Stimulated activated naive CD4-positive, alpha-beta T cell treated with Interleukin-2 at 50 U/mL for 16 hours (primary cell): ENCODE results near the gene EIF5A2.
"Not testable (repeated sequence)": the region's sequence is repeated elsewhere in the genome, so short reads cannot be mapped to it uniquely, and the experiment has no call there.

Experiments used
- DNase-seq: peaks from one replicate; lab custom pipeline; 2025; lab: John Stamatoyannopoulos, UW

Gene EIF5A2

DNA sequence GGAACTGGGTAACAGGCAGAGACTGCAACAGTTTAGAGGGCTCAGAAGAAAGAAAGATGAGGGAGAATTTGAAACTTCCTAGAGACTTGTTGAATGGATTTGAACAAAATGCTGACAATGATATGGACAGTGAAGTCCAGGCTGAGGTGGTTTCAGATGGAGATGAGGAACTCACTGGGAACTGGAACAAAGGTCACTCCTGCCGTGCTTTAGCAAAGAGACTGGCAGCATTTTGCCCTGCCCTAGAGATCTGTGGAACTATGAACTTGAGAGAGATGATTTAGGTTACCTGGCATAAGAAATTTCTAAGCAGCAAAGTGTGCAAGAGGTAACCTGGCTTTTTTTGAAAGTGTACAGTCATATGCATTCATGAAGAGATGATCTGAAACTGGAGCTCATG is 11.7 kb downstream of the EIF5A2 start:
- no peak for DNase-seq

DNA sequence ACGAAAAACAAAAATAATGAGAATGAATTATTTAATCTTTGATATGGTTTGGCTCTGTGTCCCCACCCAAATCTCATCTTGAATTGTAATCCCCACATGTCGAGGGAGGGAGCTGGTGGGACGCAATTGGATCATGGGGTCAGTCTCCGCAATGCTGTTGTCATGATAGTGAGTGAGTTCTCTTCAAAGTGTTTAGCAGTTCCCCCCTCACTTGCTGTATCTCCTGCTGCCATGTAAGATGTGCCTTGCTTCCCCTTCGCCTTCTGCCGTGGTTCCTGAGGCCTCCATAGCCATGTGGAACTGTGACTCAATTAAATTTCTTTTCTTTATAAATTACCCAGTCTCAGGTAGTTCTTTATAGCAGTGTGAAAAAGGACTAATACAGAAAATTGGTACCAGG is 12.1 kb downstream of the EIF5A2 start:
- DNase-seq: not testable (repeated sequence)

DNA sequence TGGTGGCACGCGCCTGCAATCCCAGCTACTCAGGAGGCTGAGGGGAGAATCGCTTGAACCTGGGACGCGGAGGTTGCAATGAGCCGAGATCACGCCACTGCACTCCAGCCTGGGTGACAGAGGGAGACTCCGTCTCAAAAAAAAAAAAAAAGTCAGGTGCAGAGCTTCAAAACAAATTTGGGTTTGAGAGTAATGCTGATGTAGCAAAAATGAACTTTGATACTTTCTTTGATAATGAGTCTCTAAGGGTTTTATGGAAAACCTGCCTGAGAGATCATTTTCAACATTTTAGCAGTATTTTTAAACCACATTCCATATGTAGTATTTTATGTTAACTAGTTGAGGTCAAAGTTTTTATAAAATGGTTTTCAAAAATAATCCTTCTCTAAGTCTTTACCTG is 14.5 kb downstream of the EIF5A2 start:
- no peak for DNase-seq

DNA sequence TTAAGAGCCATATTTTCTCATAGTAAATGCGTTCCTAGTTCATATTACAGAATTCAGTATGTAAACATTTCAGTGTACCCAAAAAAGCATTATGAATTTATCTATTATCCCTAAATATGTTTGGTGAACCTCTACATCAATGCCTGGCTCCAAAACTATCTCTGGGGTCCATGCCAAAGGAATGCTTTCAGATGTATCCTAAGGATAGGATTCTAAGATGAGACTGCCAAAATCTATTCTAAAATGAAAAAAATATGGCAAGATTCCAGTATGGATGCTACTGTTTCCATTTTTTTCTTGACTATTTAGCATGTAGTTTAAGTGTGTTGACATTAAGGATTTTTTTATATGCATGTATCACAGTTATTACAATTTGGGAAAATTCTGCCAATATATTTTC is 18.8 kb downstream of the EIF5A2 start:
- DNase-seq: no peak

DNA sequence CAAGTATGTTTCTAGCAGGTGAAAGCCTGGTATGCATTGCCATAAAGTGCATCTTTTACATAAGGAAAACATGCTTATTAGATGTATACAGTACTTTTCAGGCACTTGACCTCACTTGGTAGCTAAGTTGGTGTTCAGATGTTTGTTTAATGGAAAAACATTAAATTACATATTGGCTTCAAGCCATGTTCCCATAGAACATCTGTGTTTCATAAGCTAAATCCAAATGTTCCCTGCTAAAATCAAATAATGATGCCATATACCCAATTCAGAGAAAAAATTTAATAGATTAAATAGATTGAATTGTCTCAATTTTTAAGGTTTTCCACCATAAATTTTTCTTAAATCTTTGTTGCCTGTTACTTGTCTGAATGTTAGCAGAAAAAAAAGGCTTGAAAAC is 19.3 kb downstream of the EIF5A2 start:
- DNase-seq: no peak

DNA sequence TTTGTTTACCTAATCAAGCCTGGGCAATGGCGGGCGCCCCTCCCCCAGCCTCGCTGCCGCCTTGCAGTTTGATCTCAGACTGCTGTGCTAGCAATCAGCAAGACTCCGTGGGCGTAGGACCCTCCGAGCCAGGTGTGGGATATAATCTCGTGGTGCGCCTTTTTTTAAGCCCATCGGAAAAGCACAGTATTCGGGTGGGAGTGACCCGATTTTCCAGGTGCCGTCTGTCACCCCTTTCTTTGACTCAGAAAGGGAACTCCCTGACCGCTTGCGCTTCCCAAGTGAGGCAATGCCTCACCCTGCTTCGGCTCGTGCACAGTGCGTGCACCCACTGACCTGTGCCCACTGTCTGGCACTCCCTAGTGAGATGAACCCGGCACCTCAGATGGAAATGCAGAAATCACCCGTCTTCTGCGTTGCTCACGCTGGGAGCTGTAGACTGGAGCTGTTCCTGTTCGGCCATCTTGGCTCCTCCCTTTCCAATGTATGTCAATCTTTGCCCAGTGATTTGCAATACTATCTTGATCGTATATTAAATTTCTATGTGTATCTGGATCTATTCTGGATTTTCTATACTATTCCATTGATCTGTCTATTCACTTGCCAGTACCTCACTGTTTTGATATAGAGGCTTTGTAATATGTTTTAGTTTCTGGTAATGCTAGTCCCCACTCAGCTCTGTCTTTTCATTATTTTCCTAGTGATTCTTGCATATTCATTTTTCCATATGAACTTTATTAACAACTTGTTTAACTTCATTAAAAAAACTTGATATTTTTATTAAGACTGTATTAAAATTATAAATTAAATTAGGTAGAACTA is 24.1 kb downstream of the EIF5A2 start:
- not testable (repeated sequence) for DNase-seq

DNA sequence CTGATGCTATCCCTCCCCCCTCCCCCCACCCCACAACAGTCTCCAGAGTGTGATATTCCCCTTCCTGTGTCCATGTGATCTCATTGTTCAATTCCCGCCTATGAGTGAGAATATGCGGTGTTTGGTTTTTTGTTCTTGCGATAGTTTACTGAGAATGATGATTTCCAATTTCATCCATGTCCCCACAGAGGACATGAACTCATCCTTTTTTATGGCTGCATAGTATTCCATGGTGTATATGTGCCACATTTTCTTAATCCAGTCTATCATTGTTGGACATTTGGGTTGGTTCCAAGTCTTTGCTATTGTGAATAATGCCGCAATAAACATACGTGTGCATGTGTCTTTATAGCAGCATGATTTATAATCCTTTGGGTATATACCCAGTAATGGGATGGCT is 29.7 kb downstream of the EIF5A2 start:
- DNase-seq: not testable (repeated sequence)

DNA sequence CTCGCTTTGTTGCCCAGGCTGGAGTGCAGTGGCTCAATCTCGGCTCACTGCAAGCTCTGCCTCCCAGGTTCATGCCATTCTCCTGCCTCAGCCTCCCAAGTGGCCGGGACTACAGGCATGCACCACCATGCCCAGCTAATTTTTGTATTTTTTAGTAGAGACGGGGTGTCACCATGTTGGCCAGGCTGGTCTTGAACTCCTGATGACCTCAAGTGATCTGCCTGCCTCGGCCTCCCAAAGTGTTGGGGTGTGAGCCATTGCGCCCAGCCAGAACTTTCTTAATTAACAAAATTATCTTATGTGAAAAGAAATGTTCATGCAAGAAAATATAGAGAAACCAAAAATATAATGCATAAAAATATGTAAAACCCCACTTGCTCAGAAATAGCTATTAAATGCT is 31.1 kb downstream of the EIF5A2 start:
- DNase-seq: not testable (repeated sequence)

DNA sequence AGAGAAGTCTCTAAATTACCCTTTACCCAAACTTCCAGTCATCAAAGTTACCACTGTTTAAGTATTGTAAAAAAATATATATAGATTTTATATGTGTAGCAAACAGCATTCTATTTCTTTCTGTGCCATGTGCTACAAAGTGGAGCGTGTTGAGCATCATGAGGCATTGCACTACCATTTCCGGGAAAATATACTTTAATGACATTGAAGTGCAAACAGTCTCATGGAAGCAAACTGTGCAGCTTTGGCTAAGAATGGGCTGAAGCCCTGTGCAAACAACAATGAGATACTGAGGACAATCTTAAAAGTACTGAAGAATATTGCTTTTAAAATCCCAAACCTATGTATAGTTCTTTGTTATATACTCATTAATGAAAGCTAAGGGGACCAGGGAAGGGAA is 31.9 kb downstream of the EIF5A2 start:
- DNase-seq: no peak

DNA sequence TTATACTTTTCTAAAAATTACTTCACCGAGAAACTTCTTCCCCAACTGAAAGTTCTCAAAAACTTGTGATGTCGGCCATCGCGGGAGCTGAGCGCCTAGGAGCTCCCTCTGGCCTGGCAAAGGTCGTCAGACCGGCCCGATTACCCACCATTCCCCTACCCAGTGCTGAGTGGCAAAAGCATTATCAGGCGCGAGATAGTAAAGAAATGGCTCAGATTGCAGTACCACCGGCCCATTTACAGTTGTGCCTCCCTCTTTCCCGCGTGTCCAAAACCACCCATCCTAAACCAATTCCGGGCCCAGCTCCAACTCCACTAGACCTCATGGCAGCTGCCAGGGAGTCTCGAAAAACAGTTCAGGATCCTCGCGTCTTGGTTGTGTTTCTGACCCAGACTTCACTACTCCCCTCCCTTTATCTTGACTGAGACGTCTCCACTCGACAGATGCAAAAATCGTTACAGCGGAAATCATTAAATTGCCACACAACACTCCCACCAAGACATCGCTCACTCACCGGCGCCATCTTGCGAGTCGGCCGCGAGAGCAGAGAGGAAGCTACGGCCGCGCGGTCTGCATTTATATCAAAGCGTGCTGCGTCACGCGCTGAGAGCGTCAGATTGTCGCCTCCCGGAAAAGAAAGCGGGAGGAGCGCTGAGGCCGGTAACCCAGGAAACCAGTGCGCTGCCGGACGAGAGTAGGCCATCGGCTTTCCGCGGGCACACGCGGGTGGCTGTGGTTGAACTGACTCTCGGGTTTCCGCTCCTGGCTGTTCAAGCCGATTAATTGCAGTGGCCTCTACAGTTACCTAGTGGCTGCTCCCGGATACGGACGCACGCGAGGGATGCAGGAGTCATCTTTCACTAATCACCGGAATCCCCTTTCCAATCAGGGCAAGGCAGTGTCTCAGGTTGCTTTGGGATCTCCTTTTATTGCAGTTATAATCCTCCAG is 38.5 kb downstream of the EIF5A2 start, which contains the start of gene RPL22L1:
Gene RPL22L1 (minus strand): TSS at position 551 of the 949 bp plus-strand sequence. CDS start 28 bp downstream, at position 523.
- DNase-seq: no peak

DNA sequence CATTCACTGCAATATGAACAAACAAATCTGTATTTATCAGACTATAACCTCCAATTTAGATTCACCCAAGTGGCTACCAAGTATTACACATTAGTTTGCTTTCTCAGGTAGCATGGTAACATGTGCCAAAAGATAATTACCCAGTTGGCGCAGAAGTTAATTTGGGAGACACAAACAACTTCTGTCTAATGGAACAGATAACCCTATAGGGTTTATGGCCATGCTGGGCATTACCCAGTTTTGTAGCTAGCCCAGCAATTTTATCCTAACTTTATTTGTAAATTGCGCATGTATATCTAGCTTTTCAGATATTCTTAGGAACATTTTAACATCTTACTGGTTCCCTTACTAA is 39.2 kb downstream of the EIF5A2 start:
- no peak for DNase-seq

DNA sequence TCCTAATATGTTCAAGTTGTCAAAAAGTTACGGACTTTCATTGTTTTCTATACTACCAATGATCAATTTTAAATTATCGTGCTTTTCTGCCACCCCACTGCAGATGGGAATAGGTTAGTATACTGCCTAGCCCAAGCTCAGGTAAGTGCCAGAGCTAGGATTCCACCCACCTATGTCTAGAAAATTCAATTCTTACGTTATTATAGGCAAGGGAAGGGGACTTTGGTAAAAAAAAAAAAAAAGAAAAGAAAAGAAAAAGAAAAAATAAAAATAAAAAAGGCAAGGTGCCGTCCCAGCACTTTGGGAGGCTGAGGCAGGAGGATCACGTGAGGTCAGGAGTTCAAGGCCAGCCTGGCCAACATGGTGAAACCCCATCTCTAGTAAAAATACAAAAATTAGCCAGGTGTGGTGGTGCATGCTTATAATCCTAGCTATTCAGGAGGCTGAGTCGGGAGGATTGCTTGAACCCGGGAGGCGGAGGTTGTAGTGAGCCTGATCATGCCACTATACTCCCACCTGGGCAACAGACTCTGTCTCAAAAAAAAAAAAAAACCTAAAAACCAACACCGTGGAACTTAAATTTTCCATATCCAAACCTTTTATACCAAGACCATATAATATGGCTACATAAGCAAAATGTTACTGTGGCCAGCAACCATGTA is 39.7 kb downstream of the EIF5A2 start:
- DNase-seq: no peak

DNA sequence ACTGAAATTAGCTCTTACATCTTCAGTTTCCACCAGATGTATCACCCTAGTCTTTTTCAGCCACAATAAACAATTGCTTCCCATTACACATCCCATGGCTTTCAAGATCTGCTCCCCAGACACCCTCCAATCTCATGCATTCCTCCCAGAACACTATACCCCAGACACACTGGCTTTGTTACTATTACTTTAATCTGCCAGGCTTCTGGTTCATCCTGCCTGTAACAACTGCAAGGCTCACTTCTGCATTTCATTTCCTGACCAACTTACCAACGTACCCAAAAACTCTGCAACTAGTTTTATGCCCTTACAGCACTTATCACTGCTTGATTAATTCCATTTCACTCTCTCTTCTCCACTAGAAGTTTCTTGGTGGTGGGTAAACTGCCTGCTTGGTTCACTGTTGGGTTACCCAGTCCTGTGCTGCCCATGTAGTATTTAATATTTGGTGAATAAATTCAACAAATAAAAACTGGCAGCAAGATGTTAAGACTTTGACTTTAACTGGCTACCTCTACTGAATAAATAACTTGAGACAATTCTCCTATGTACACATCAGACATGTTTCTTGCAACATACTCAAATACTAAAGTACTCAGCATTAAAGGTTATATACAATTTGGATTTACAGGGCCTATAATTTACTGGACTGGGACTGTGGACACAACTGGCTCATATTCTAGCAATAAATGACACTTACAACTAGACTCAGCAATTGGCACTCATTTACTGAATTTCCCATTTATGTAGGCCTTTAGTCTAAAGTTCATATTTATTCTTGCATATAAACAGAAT is 41.1 kb downstream of the EIF5A2 start:
- DNase-seq: no peak

DNA sequence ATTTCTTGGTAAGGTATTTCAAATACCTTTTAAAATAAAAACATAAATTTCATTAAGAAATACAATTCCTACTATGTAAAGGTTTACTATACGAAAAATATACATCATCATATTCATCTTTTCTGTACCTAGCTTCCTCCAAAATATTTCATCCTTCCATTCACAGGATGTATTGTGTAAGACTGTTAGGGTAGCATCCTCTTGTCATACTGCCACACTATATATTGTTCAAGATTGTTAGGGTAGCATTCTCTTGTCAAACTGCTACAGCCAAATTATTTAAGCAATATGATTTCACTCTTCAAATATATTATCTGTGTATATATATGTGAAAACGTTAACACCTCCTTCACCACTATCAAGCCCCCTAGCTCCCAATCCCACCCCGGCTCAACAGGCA is 41.9 kb downstream of the EIF5A2 start:
- no peak for DNase-seq

DNA sequence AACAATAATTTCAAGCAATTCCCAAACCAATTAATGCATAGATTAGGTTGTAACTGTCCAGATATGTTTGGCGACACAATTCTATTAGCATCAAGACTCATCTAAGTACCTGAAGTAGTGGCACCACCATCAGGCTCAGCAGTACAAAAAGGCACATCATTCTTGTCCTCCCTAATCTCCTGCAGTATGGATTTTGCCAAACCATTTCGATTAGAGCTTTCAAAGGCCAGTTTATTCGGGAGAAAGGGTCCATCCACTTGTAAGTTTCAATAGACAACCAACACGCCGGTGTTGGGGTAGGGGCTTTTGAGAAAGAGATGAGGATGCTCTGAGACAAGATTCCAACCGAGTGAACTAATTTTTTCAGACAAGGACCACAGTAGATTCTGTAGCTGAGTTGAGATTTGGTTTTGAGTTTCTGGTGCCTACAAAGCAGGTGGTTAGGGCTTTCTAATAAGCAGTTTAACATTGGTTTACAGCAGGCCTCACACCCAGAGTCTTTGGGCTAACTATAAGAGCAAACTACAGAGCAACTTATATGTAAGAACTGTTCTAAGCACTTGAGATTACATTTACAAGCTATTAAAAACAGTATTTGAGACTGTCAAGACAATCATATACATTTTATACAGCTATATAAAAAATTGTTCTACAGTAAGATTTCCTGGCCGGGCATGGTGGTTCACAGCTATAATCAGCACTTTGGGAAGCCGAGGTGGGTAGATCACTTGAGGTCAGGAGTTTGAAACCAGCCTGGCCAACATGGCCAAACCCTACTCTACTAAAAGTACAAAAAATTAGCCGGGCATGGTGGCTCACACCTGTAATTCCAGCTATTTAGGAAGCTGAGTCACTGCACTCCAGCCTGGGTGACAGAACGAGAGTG is 43.0 kb downstream of the EIF5A2 start:
- DNase-seq: no peak

DNA sequence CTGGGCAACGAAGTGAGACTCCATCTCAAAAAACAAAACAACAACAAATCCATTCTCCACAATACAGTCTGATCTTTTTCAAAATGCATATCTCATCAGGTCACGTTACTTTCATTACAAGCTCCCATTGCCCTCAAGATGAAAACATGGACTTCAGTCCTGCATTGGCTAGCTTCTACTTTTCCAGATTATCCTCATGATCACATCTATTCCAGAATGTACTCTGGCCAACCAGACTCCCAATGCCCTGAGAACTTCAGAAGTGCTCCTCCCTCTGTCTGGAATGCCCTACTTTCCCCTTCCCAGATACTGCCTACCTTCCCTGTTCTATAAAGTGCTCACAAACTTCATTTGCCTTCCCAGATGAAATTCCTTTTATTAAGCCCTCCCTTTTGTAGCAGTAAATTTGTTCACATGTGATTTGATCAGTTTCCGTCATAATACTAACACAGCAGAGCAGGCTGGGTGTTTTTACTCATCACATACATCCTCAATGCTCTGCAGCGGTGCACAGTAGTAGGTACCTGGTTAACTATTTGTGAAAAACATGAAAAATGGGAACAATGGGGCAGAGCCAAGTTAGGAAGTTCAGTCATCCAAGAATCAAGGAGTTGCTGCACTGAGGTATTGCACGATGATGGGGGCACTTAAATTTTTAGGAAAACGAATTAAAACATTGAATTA is 43.8 kb downstream of the EIF5A2 start:
- no peak for DNase-seq

DNA sequence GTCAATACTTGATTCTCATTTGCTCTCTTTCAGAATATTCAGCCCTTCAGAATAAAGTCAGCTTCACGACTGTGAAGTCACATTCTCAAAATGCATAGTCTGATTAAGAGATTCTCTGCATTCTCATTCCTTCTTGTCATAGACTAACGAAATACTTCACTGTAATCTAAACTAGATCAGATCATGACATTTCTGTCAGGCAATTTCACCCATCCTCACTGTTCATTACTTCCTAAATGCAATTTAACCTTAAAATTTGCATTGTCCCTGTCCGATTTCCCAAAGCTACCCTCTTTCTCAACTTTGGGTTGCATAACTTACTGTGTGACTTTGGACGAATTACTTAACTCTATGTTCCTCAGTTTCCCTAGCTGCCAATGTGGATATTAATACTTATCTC is 44.6 kb downstream of the EIF5A2 start:
- no peak for DNase-seq

DNA sequence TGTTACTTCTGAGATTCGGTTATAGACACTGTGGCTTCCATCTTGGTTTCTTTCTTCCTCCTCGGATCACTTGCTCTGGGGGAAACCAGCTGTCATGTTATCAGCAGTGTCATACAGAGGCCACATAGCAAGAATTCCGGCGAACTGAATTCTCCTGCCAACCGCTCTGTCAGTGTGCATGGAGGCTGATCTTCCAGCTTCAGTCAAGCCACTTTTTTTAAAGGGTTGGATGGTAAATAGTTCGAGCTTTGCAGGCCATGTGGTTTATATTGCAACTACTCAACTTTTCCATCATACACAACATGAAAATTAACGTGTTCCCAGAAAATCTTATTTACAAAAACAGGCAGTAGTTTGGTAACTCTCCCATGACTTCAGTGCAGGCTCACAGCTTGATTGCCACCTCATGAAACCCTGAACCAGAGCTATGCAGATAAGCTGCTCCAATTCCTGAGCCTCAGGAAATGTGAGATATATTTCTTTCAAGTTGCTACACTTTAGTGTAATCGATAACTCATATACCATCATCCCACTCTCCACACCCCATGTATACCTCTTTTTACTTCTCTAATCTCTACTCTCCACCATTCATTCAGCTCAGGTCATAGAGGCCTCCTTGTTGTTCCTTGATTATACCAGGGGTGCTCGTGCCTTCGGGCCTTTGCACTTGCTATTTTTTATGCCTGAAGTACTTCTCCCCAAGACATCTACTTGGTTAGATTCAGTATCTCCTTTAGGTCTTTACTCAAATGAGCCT is 45.6 kb downstream of the EIF5A2 start:
- no peak for DNase-seq

DNA sequence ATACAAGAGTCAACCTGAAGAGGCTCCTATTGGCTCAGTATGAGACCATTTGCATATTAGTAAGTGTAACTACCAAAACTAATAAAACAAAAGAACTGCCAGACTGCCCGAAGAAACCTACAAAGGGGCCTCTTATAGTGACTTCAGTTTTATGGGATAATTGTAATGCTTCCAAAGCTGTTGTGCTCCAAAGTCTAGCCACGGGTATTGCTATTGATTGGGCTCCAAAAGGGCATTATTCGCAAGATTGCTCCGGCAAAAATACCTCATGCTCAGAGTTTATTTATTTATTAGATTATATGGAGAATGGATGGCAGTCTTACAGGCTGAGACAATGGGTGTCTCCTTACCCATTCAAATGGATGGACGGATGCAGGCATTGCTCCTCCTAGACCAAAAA is 49.8 kb downstream of the EIF5A2 start:
- DNase-seq: no peak
